A673 (cell line): ENCODE measurements around the gene SLC23A2.

ENCODE experiments used
- CTCF ChIP-seq: fragments of 300-800, 200-600 bp; sonication (generic); conservative IDR thresholded peaks from 2 replicates; pipeline ENCODE4 v1.5.1; 2017; ENCODE audit warnings: low read depth, mild to moderate bottlenecking, antibody characterized with exemption, low read length, moderate library complexity, mixed read lengths
- EZH2 ChIP-seq: fragments of 200-600 bp; sonication (generic); IDR thresholded peaks from 2 replicates; pipeline ENCODE4 v1.6.1; 2017; ENCODE audit warnings: borderline replicate concordance, low read depth, mild to moderate bottlenecking, mixed read lengths, antibody characterized with exemption, low read length; ENCODE audit not compliant: poor library complexity, severe bottlenecking

- TF ChIP-seq CTCF (no peak), EZH2 (no peak)
Observed at GRCh38 chr20:4913147-4913546, 88.2 kb downstream of the SLC23A2 start.
